Skeletal muscle cell (primary cell): ENCODE measurements around the gene CLPSL2.
"Not testable (repeated sequence)": the region's sequence is repeated elsewhere in the genome, so short reads cannot be mapped to it uniquely, and the experiment has no call there.

Source experiments
- DNase-seq: peaks from one replicate; pipeline ENCODE4 v3.0.0-alpha.2; 2010; ENCODE audit warnings: low read depth
- H3K4me3 ChIP-seq: 2 replicates; pipeline ENCODE4 v1.5.1; 2011; ENCODE audit warnings: low read depth, mild to moderate bottlenecking, control low read depth, low read length, moderate library complexity

CLPSL2 gene, protein sequence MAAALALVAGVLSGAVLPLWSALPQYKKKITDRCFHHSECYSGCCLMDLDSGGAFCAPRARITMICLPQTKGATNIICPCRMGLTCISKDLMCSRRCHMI

DNA sequence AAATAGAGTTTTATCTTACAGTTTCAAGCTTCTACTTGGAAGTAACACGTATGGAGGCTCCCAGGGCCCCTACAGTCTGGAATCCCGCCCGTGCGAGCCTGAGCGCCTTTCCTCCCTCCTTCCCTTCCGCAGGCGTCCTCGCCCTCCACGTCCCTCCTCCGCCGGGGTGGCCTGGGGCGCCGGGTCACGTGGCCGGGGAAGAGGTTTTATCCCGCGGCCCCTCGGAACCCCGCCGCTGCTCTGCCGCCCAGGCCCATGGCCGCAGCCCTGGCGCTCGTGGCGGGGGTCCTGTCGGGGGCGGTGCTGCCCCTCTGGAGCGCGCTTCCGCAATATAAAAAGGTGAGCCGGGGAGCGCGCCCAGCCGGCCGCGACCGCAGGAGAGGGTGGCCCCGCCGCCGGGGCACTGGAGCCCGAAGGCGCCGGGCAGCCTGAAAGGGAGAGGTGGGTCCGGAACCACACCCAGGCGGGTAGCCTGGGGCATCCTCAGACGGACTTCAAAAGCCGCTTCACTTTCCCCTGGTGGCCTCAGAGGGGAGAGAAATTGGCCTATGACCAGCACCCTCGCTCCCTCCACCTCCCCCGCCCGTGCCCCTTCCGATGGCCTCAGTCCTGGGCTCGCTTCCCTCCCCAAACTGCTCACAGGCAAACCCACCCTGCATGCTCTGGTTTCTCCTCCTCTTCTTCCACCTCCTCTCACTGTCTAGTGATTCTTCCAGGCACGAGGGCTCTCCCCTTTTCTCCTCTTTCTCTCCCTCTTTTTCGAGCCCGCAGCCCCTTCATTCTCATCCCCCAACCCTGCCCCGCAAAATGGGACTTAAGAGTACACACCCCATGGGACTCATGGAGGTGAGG lies at the start of gene CLPSL2:
TSS of gene CLPSL2 (plus strand) at position 235 of the 852 bp plus-strand sequence. CDS start at position 256, 21 bp downstream.
- DNase-seq, result no peak
- H3K4me3 ChIP-seq, result peak within 1 kb of the TSS; percentile 49

DNA sequence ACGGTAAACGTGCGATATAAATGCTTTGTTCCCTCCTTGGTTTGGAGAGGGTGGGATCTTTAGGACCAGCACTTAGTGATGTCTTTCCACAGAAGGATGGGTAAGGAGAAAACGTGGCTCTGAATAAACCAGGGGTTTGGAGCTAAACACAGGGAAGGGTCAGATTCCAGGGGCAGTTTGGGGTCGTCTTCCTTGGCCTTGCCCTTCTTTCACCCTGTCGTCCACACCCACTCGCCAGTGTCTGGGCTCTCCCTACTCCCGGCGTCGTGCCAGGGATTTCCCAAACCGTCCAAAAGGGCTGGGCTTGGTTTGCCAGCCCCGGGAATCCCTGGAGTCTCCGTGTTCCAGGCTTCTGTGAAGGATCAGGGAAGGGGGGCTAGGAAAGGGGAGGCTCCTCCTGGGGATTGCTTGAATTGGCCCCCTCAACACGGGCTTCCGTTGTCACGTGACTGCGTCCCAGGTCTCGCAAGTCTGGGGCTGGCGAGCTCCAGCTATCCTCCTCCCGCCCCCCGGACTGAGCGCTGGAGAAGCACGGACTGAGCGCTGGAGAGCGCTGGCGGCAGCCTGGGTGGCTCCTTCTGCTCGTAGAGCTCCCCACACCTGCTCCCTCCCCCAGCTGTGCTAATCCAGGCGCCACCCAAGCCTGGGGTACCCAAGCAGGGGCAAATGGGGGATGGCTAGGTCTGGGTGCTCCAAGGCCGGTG lies 49.0 kb upstream of the CLPSL2 start:
- H3K4me3 ChIP-seq, result peak overlapping the region; percentile 47
- peak; percentile 95 for DNase-seq

DNA sequence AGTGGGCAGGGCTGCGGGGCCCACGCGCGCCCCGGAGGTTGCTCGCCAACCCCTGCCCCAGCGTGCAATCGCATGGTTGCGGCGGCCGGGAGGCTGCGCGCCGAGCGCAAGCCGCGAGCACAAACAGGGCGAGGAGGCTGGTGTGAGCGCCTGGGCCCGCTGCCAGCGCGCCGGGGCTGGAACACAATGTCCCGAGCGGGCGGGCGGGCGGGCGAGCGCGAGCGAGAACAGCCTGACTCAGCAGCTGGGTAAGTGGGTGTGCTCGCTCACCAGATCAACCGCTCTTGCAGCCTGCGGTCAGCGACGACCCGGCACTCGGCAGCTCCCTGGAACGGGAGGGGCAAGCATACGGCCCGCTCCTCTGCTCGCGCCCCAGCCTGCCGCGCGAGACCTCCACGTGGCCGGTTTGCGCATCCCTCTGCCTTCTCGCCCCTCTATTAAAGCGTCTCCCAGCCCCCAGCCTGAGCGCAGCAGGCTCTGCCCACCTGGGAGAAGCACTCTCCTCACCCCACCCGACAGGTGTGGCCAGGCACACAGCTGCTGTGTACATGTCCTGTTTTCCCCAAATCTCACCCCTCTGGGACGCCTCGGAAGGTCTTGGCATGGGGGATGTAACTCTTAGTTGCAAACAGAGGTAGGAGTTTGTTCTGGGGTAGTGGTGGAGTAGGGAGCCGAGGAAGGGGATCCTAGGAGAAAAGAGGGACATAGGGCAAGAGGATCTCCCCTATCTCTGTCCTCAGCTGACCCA lies 48.3 kb upstream of the CLPSL2 start:
- peak overlapping the region; percentile 47 for H3K4me3 ChIP-seq
- DNase-seq, result peak; percentile 99

DNA sequence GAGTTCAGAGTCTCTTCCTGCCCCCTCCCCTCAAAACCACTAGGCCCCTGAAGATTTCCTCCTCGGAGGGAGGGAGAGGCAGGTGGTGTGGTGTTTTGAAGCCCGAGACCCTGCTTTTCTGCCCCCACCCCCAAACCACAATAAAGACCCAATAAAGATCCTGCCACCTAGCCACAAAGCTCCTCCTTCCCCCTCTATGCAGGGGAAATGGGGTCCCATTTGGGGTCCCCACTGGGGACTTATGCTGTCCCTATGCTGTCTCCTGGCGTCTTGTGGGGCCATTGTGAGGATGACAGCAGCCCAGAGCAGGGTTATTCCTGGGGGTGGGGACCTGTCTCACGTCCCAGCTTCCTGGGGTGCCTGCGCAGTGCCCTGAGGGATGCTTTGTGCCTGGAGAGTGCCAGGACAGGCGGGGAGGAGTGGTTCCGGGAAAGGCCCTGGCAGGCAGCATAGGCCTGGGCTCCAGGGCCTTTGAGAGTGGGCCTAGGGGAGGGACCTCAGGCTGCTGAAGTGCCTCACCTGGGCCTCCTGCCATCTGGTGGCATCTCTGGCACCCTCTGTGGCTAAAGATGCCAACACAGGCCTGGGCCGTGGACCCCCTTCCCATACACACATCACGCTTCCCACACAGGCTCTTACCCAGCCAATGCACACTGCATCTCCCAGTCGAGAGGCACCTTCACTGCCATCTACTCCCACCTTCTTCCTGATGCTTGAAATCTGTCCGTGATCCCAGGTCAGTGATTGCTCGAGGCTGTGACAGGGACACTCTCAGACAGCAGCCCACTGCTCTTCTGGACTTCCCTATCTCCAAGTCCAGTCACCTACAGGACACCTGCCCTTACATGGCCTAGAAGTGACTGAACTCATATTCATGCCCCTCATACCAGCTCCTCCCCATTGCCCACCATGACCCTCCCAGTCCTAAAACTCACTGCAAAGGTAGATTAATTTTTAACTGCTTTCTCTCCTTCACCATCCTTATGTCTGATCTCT lies 47.4 kb upstream of the CLPSL2 start:
- DNase-seq, result no peak
- H3K4me3 ChIP-seq, result no peak overlapping the region

DNA sequence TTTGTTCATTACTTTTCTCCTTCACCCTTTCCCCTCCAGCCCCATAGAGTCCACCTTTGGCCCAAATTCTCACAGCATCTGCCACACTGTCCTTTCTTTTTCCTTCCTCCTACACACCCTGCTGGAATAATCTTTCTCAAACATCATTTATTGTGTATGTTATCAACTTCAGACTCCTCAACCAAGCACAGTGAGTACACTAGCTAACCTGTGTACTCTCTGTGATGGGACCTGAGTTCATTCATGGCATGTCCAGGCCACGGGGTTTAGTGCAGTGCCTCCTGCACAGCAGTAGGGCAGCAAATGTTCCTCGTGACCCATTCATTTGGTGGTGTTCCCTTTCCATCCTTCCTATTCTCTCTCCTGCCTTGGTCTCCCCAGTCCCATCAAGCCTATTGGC lies 46.7 kb upstream of the CLPSL2 start:
- H3K4me3 ChIP-seq, result no peak overlapping the region
- no peak for DNase-seq

DNA sequence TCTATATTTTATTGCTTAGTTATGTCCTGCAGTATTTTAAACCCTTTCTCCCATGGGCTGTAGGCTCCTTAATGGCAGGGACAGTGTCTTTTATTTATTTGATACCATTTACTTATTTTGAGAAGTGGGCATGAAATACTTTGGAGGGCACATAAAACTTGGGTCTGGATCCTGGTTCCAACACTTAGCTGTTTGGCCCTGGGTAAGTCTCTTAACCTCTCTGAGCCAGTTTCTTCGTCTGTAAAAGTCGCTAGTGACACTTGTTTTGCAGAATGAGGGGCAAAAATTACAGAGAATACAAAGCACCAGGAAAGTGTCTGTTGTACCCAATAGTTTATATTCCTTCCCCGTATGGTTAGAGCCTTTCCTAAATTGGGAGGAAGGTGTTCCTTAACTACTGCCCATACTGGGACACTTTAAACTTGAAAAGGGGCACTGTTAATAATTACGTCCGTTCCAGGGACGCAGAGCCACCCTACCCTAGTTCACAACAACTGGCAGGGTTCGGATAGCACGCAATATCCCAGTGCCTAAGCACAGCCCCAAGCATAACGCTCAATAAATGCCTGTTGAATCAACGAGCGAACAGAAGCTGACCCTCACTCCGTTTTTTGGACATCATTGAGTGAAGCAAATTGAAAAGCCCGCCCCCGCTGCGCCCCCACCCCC lies 45.5 kb upstream of the CLPSL2 start:
- H3K4me3 ChIP-seq, result peak overlapping the region; percentile 32
- no peak for DNase-seq

DNA sequence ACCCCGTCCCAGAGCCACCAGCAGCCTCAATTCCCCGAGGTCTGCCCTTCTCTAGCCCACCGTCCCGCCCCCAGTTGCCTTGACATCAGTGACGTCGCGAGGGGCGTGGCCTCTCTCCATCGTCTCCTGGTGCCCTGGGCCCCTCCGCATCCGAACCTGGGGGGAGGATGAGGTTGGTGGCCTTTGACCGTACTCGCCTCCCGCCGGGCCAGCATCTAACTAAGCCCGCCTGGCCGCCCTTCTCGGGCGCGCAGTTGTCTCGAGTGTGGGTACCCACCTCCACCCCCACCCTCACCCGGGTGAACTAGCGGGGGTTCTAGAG lies 45.0 kb upstream of the CLPSL2 start:
- DNase-seq, result peak; percentile 83
- H3K4me3 ChIP-seq, result peak overlapping the region; percentile 51

DNA sequence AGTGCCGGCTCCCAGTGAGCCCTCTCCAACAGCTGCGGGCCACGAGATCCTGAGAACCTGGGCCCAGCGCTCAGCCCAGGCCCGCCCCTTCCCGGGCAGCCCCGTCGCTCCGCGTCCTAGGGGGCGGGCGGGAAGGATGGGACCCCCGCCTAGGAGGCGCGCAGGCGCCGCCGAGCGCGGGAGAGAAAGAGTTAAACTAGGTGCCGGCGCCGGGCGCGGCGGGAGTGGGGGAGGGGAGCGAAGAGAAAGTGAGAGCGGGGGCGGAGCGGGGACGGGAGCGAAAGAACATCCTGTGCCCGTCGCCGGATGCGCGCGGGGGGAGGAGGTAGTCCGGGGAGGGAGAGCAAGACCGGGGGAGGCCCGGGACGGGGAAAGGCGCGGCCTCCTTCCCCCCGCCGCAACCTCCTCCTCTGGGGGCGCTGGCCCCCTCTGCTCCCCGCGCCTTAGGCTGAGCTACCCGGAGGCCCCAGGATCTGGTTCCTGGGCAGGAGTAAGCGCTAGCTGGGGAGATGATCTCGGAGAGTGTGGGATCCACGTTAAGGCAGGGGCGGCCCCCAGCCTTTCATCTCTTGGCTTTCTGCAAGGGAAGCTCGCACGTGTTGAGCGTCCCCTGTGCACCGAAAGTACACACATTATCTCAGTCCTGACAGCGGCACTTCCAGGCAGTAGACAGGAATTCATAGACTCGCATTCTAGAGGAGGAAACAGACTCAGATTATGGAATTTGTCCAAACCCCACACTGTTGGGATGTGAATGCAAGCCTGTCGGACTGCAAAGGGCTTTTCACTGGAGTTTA lies 44.5 kb upstream of the CLPSL2 start:
- peak; percentile 98 for DNase-seq
- H3K4me3 ChIP-seq, result peak overlapping the region; percentile 51

DNA sequence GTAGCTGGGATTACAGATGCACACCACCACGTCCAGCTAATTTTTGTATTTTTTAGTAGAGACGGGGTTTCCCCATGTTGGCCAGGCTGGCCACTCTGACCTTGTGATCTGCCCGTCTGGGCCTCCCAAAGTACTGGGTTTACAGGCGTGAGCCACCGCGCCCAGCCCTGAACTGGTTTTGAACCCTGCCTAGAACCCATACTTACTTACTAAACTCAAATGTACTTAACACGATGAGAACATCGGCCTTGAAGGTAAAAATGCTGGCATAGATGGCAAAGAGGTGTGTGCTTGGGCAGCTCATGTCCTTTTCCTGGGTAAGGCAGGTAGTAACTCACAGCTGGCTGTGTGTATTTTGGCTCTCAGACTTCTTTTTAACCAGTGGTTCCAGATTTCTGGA lies 42.8 kb upstream of the CLPSL2 start:
- no peak overlapping the region for H3K4me3 ChIP-seq
- no peak for DNase-seq

DNA sequence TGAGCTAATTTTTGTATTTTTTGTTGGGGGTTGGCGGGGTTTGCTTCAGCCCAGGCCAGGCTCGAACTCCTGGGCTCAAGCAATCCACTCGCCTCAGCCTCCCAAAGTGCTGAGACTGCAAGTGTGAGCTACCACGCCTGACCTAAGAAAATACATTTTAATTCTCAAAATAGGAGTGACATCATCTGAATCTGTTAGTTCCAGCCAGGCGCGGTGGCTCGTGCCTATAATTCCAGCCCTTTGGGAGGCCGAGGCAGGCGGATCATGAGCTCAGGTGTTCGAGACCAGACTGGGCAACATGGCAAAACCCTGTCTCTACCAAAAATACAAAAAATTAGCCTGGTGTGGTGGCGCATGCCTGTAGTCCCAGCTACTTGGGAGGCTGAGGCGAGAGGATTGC lies 42.1 kb upstream of the CLPSL2 start:
- DNase-seq, result not testable (repeated sequence)

DNA sequence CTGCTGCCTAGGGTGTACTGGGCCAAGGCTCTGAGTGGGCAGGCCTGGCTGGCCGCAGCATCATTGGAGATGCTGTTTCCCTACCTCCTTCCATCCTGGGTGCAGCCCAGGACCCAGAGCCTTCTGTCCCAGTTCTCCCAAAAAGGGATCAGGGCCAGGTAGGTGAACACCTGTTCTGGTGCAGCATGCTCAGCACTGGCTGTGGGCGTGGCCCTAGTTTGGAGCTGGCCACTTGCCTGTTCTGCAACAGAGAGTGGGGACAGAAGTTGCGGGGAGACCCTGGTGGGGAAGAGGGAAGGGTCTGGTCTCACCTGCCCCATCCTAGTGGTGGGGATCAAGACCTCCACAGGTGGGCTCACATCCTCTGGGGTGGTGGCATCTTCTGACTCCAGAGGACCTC lies 40.9 kb upstream of the CLPSL2 start:
- H3K4me3 ChIP-seq, result no peak overlapping the region
- no peak for DNase-seq

More for the DNA sequence above, 42.1 kb upstream of the CLPSL2 start:
- not testable (repeated sequence) for H3K4me3 ChIP-seq

DNA sequence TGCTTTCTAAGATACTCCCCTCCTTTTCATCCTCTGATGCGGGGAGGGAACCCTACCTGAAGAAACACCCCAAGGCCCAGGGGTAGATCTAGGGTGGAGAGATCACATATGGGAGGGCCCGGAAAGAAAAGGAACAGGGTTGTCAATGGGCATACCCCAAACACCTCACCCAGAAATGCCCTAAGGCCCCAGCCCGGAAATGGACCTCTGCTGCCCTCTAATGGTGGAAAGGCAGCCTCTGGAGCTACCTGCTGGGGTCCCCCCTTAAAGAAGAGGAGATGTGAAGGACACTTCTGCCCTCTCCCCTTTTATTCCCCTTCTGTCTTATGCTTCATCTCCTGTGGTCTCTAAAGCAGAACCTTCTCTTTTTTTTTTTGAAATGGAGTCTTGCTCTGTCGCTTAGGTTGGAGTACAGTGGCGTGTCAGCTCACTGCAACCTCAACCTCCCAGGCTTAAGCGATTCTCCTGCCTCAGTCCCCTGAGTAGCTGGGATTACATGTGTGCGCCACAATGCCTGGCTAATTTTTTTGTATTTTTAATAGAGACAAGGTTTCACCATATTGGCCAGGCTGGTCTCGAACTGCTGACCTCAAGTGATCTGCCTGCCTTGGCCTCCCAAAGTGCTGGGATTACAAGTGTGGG lies 40.0 kb upstream of the CLPSL2 start:
- DNase-seq, result no peak
- no peak overlapping the region for H3K4me3 ChIP-seq

DNA sequence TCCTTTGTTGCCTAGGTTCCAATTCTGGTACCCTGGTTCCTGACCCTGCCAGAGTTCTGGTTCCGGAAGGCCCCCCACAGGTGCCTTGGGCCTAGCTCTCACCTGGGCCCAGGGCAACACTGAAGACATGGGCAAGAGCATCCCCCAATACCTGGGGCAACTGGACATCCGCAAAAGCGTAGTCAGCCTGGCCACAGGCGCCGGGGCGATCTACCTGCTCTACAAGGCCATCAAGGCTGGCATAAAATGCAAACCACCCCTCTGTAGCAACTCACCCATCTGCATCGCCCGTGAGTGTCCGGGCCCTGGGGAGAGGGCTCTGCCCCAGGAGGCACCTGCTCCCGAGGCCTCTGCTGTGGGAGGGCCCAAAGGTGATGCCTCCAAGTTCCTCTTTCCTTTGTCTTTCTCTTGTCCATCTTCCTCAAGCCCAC lies 39.4 kb upstream of the CLPSL2 start, which contains the start of gene ARMC12:
TSS of gene ARMC12 (plus strand) at position 51 of the 431 bp plus-strand sequence. CDS start at position 128, 77 bp downstream.
- no peak within 1 kb of the TSS for H3K4me3 ChIP-seq
- no peak for DNase-seq

DNA sequence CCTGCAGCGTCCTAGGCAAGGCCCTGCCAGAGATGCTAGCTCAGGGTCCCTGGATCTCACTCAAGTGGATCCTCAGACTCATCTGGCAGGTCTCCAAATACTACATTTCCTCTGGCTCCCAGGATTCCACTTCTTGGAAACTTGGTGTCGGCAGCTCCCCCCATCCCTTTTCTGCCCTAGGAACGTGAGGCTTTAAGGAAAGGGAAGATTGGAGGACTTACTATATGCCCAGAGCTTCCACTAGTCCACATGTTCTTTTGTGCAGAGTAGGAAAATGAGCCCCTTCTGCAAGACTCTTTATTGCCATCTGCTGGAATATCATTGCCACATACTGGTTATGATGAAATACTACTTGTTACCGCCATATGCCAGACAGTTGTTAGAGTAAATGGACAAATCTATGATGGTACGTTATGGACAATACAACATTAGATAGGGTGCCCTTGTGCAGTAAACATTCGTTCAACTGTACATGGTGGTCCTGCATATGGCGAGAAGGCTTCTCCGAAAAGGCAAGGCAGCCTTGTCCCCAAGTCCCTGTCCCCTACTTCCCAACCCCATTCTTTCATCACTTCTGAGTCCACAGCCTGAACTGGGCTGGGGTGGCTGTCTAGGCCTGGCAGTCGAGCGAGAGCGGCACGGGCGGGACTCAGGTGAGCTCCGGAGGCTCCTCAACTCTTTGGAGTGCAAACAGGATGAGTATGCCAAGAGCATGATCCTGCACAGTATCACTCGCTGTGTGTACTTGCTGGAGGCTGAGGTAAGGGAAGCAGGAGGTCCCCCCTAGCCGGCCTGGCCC lies 38.8 kb upstream of the CLPSL2 start:
- peak; percentile 59 for DNase-seq

DNA sequence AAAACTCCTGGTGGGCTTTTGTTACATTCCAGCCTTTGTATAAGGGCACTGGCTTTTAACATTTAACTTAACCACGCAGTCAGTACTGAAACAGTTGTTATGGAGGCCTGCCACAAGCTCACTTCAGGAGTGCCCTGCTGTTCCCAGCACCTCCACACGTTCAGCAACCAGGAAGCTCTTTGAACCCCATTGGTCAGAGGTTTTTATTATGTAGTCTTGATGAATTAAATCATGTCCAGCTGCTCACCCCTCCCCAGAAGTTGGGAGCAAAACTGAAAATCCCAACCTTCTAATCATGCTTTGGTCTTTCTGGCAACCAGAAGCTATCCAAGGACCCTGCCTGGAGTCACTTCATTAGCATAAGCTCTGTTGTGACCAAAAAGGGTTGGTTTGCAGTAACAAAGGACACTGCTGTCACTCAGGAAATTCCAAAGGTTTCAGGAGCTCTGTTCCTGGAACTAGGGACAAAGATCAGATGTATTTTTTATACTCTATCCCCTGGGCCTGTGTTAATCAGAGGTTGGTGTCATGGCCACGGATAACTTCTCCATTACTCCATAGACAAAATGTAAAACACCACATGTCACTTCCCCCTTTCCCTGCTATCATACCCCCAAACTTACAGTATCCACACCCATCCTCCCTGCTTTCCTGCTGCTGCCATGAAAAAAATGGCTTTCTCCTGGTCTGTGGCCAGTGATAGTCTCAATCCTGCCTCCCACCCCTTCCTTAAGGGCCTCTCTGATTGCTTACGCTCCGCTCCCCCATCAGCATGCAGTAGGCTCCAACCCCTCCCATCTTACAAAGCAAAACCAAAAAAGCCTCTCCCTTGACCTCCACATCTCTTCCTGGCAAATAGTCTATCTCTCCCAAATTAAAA lies 36.5 kb upstream of the CLPSL2 start:
- DNase-seq, result no peak

More for the DNA sequence above, 38.8 kb upstream of the CLPSL2 start:
- no peak overlapping the region for H3K4me3 ChIP-seq

More for the DNA sequence above, 36.5 kb upstream of the CLPSL2 start:
- no peak overlapping the region for H3K4me3 ChIP-seq
